Spinal cord (tissue), 10 donors: ENCODE results near the gene UGT3A1. TPM values are rescaled to one million over a fixed set of nuclear protein-coding genes. Genes with fewer than 3 reads are reported as not detected.
"Not testable (repeated sequence)": the region's sequence is repeated elsewhere in the genome, so short reads cannot be mapped to it uniquely, and the experiment has no call there.

Experiments
- DNase-seq, 6 donors: peaks; one replicate each; pipeline versions ENCODE4 v3.0.0 to v3.0.0-alpha.2; 2013 to 2015; ENCODE audit warnings: low spot score in 6 of 6, low read depth in 4 of 6
- H3K27ac ChIP-seq: one replicate; pipeline ENCODE4 v1.5.1; 2013; ENCODE audit warnings: low read depth, low read length, control low read depth
- H3K27me3 ChIP-seq: one replicate; pipeline ENCODE4 v1.6.1; 2013; ENCODE audit warnings: low read length; ENCODE audit not compliant: control insufficient read depth, insufficient read depth
- H3K36me3 ChIP-seq: one replicate; pipeline ENCODE4 v1.6.1; 2013; ENCODE audit warnings: low read length; ENCODE audit not compliant: control insufficient read depth, insufficient read depth
- H3K4me1 ChIP-seq: one replicate; pipeline ENCODE4 v1.6.1; 2013; ENCODE audit warnings: low read length; ENCODE audit not compliant: control insufficient read depth, insufficient read depth
- H3K4me3 ChIP-seq: one replicate; pipeline ENCODE4 v1.5.1; 2013; ENCODE audit warnings: low read depth, low read length, control low read depth
- H3K9me3 ChIP-seq: one replicate; pipeline ENCODE4 v1.6.1; 2013; ENCODE audit warnings: low read length; ENCODE audit not compliant: control insufficient read depth, insufficient read depth
- WGBS: methylation state at CpG from one replicate; pipeline ENCODE4 v1.1.5; 2013; ENCODE audit warnings: missing lambda C conversion rate; ENCODE audit not compliant: insufficient coverage; 5-methylcytosine and 5-hydroxymethylcytosine counted together
- polyA plus RNA-seq, 2 donors: library from polyadenylated mRNA; unstranded; fragments of 120-200 nt; gene quantifications; one replicate each; pipeline ENCODE4 v1.2.1, GENCODE V29; 2013; ENCODE audit not compliant: insufficient read length in 2 of 2
- total RNA-seq, 2 donors: library from RNA; depleted of rRNA in 1 of 2; stranded (reverse); fragments of 120-200 nt in 1 of 2; fragments of >200 nt in 1 of 2; gene quantifications; one replicate each; pipeline versions ENCODE4 v1.2.3 to v1.2.4, GENCODE V29; 2013 to 2014
- donor health status: healthy.

Gene UGT3A1
- total and polyA plus RNA-seq, 4 donors = under 0.01 to 0.74 (median 0.33) TPM; not detected in 1

DNA sequence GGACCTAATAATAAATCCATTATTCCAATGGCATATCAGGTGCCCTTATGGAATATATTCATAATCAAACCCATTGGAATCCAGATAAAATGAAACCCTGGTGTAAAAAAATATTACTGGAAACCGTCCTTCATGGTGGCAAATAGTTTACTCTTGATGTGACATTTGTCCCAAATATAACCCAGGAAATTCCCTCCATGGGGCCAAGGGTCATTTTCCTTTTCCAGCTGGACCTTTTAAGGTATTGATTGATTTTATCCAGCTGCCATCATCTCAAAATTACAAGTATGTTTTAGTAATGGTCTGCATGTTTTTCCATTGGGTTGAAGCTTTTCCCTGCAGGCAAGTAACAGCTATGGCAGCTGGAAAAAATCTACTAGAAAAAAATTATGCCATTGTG is 8.4 kb upstream of the UGT3A1 start:
- Histone ChIP-seq H3K36me3 (no peaks in the 10 kb centered on the region), H3K9me3 (no peaks in the 10 kb centered on the region), H3K27ac (no peak overlapping the region), H3K4me1 (no peaks in the 10 kb centered on the region), H3K27me3 (no peaks in the 10 kb centered on the region), H3K4me3 (no peak overlapping the region)
- no CpG with 5 or more reads among the region's 1 CpG for WGBS
- DNase-seq = no peak

DNA sequence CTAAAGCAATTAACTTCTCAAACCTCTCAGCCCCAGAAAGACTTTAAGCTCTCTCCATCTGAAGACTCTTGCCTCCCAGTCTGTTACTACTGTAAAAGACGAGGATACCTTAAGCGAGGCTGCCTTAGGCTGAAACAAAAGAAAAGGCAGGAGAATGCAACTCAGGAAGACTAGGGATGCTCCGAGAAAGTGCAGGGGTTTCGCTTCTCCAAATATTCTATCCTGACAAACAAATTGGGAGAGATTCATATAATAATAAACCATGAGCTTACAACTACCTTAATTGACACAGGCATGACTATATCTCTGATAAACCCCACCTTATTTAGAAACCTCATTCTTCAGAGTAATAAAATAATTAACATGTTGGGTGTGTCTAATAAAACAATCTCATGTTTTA is 4.9 kb upstream of the UGT3A1 start:
- DNase-seq = no peak
- Histone ChIP-seq H3K4me3 (no peak overlapping the region), H3K27me3 (peaks cover 3% of the 10 kb centered on the region), H3K9me3 (no peaks in the 10 kb centered on the region), H3K36me3 (no peaks in the 10 kb centered on the region), H3K27ac (no peak overlapping the region), H3K4me1 (peaks cover under 1% of the 10 kb centered on the region)
- no CpG with 5 or more reads among the region's 4 CpGs for WGBS

DNA sequence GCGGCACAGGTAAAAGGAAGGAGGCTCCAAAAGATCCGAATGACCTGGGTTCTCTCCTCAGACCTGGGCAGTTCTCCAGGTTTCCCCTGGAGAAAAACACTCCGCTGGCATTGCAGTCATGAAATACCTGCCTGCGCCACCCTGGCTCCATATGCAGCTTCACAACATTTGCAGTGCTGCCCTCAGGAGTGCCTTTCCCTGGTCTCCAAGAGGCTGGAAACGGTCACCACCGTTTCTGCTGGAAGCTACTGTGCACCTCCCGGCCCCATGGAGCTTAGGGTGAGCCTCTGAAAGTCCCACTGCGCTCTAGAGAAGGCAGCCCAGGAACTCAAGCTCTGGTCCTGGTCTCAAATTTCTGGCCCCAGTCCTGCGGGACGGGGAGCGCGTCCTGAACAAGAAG is 670 bp downstream of the UGT3A1 start:
- no peaks in the 10 kb centered on the region for H3K9me3 ChIP-seq
- H3K36me3 ChIP-seq = no peaks in the 10 kb centered on the region
- H3K27ac ChIP-seq = no peak overlapping the region
- H3K27me3 ChIP-seq = peaks cover 9% of the 10 kb centered on the region
- peaks cover 3% of the 10 kb centered on the region for H3K4me1 ChIP-seq
- WGBS = 25% methylated on average over 12 of the region's 12 CpGs
- DNase-seq = no peak
- H3K4me3 ChIP-seq = no peak overlapping the region

DNA sequence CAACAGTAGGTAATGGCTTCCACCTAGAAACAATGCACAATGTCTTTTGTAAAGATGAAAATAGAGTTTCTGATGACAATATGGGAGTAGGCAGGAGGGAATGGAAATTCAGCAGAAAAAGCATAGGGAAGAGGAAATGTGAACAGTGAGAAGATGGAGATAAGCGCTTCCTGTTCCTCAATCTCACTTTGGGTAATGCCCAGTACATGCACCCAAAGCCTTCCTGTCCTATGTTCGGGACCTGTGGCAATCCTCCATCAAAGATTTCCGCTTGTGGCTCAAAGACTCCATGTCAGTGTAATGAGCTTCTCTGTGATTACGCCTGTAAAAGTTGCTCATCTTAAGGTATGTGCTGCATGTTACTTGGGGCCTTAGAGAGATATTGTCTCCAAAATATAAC is 2.7 kb downstream of the UGT3A1 start:
- Histone ChIP-seq H3K27ac (no peak overlapping the region), H3K36me3 (no peaks in the 10 kb centered on the region), H3K9me3 (no peaks in the 10 kb centered on the region), H3K27me3 (peaks cover 9% of the 10 kb centered on the region), H3K4me1 (peaks cover 3% of the 10 kb centered on the region), H3K4me3 (no peak overlapping the region)
- WGBS = 80% methylated on average over 3 of the region's 4 CpGs
- DNase-seq = no peak

DNA sequence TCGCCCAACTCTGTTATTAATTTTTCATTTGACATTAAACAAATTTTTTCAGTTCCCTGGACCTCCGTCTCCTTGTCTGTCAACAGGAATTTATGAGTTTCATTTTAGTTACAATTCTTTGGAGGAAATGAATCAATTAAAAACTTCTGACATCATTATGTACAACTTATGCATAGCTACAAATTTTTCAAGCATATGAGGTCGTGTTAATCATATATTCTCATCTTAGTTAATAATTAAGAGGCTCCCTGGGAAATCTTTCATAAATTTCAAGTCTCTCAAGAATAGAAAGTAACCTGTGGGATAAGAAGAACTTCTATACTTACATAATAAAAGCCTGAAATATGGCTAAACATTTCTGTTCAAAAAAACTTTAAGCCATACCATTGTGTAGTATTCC is 3.4 kb downstream of the UGT3A1 start:
- H3K9me3 ChIP-seq = no peaks in the 10 kb centered on the region
- H3K36me3 ChIP-seq = no peaks in the 10 kb centered on the region
- peaks cover 9% of the 10 kb centered on the region for H3K27me3 ChIP-seq
- H3K4me3 ChIP-seq = no peak overlapping the region
- no peak for DNase-seq
- no CpG with 5 or more reads among the region's 3 CpGs for WGBS
- H3K27ac ChIP-seq = no peak overlapping the region
- peaks cover 3% of the 10 kb centered on the region for H3K4me1 ChIP-seq

DNA sequence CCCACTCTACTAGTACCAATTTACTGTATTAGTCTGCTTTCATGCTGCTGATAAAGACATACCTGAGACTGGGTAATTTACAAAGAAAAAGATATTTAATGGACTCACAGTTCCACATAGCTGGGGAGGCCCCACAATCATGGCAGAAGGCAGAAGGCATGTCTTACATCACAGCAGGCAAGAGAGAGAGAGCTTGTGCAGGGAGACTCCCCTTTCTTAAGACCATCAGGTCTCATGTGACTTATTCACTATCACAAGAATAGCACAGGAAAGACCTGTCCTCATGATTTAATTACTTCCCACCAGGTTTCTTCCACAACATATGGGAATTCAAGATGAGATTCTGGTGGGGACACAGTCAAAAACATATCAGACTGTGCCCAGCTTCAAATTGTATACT is 11.5 kb downstream of the UGT3A1 start:
- H3K4me3 ChIP-seq = no peak overlapping the region
- H3K27me3 ChIP-seq = no peaks in the 10 kb centered on the region
- no peaks in the 10 kb centered on the region for H3K36me3 ChIP-seq
- no peaks in the 10 kb centered on the region for H3K4me1 ChIP-seq
- no peak for DNase-seq
- no peaks in the 10 kb centered on the region for H3K9me3 ChIP-seq
- H3K27ac ChIP-seq = no peak overlapping the region

DNA sequence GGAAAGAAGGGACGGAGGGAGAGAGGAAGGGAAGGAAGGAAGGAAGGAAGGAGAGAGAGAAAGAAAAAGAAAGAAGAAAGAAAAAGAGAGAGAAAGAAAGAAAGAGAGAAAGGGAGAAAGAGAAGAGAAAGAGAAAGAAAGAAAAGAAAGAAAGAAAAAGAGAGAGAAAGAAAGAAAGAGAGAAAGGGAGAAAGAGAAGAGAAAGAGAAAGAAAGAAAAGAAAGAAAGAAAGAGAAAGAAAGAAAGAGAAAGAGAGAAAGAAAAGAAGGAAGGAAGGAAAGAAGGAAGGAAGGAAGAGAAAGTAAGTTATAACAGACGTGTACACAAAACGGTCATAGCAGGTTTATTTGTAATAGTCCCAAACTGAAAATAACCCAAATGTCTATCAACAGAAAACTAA is 14.3 kb downstream of the UGT3A1 start:
- not testable (repeated sequence) for H3K36me3 ChIP-seq, H3K27ac ChIP-seq, H3K4me3 ChIP-seq, H3K9me3 ChIP-seq, DNase-seq, H3K27me3 ChIP-seq, H3K4me1 ChIP-seq
- 96% methylated on average over 1 of the region's 3 CpGs for WGBS

DNA sequence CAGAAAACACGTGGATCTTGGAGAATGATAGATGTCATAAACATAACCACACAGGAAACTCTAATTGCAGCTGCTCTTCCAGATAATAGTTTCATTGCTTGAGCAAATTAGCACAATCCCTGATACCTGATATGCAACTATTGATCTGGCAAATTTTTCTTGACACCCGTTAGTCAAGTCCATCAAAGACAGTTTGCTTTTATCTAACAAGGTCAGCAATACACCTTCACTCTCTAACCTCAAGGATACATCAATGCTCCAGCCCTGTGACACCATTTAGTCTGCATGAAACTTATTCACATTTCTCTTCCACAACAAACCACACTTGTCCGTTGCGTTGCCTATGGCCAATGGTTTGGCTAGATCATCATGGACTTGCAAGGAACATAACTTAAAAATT is 16.6 kb downstream of the UGT3A1 start:
- Histone ChIP-seq H3K36me3 (no peaks in the 10 kb centered on the region), H3K9me3 (no peaks in the 10 kb centered on the region), H3K27me3 (no peaks in the 10 kb centered on the region), H3K4me1 (no peaks in the 10 kb centered on the region), H3K4me3 (no peak overlapping the region), H3K27ac (no peak overlapping the region)
- WGBS = 100% methylated on average over 1 of the region's 4 CpGs
- no peak for DNase-seq

DNA sequence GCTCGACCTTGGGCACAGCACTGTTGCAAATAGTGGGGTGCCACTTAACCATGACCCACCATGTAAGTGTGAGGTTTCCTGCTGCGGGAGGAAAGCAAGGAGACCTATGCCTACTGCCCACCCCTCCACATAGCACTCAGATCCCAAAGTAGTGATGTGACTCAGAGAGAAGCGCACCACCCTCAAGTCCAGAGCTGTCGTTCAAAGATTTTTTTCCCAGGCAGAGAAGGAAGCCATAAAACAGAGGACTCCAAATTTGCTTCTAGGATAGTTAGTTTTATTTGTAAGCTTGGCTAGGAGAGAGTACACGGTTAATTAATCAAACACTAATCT is 19.3 kb downstream of the UGT3A1 start:
- no peak for DNase-seq
- Histone ChIP-seq H3K27me3 (no peaks in the 10 kb centered on the region), H3K27ac (no peak overlapping the region), H3K9me3 (no peaks in the 10 kb centered on the region), H3K36me3 (no peaks in the 10 kb centered on the region), H3K4me3 (no peak overlapping the region), H3K4me1 (no peaks in the 10 kb centered on the region)
- WGBS = no CpG with 5 or more reads among the region's 5 CpGs

DNA sequence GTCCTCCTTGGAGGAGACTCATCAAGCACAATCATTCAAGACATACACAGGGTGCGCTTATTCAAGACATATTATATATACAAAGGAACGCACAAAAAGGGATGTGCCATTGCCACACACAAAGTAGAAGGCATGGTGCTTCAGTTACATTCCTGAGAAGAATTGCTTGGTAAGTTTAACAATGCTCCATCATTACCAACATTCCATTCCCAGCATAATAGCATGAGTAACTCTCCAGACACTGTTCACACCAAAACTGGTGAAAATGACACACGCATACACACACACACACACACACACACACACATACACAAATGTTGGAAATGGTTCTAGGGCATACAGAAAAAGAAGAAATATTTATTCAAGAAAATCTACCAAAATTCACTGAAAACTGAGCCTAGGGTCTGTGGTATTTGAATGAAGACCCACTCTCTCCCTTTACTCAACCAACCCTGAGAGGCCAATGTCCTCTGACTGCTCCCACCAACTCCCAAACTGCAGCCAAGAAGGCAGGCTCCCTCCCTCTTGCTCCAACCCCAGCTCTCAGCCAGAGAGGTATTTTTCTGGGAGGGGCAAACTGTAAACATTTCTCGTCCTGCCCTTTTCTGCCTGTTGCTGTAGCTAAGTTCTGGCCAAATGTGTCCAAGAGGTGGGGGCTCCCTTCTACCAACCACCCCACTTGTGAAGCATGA is 19.9 kb downstream of the UGT3A1 start:
- Histone ChIP-seq H3K27me3 (no peaks in the 10 kb centered on the region), H3K4me3 (no peak overlapping the region), H3K4me1 (no peaks in the 10 kb centered on the region), H3K27ac (no peak overlapping the region), H3K9me3 (no peaks in the 10 kb centered on the region), H3K36me3 (no peaks in the 10 kb centered on the region)
- no CpG with 5 or more reads among the region's 4 CpGs for WGBS
- no peak for DNase-seq
